ENCODE results near the gene EHD1.

The EHD1 gene

GRCh38 chr11:64909653-64910343 lies 31.4 kb upstream of the EHD1 start:
- no peak for DNase-seq

- no peak for DNase-seq
These were observed 30.3 kb upstream of the EHD1 start for GRCh38 chr11:64908766-64909165.

GRCh38 chr11:64906314-64906635 lies 27.9 kb upstream of the EHD1 start:
- no peak for DNase-seq

- DNase-seq = no peak
These were observed 27.3 kb upstream of the EHD1 start for GRCh38 chr11:64905516-64906313.

- DNase-seq = no peak
These were observed 24.9 kb upstream of the EHD1 start for GRCh38 chr11:64903291-64903833.

- no peak for DNase-seq
These were observed 23.9 kb upstream of the EHD1 start for GRCh38 chr11:64902102-64902900.

GRCh38 chr11:64900774-64901173 lies 22.4 kb upstream of the EHD1 start:
- DNase-seq = no peak

GRCh38 chr11:64900263-64900678 lies 21.9 kb upstream of the EHD1 start:
- DNase-seq = no peak

GRCh38 chr11:64898541-64898940 lies 20.1 kb upstream of the EHD1 start:
- no peak for DNase-seq

- no peak for DNase-seq
These were observed 19.6 kb upstream of the EHD1 start for GRCh38 chr11:64898076-64898445.

- DNase-seq = no peak
These were observed 19.1 kb upstream of the EHD1 start for GRCh38 chr11:64897381-64898075.

- no peak for DNase-seq
These were observed 18.1 kb upstream of the EHD1 start for GRCh38 chr11:64896448-64897022.

- no peak for DNase-seq
These were observed 16.5 kb upstream of the EHD1 start for GRCh38 chr11:64894812-64895452.

- peak; percentile 45 for DNase-seq
These were observed 15.8 kb upstream of the EHD1 start for GRCh38 chr11:64894070-64894811.

GRCh38 chr11:64893194-64894069 lies 15.0 kb upstream of the EHD1 start:
- DNase-seq = no peak

GRCh38 chr11:64892838-64893193 lies 14.4 kb upstream of the EHD1 start:
- DNase-seq = no peak

GRCh38 chr11:64892411-64892831 lies 14.0 kb upstream of the EHD1 start:
- no peak for DNase-seq

GRCh38 chr11:64891880-64892279 lies 13.5 kb upstream of the EHD1 start:
- DNase-seq = no peak

GRCh38 chr11:64891215-64891848 lies 12.9 kb upstream of the EHD1 start:
- no peak for DNase-seq

- no peak for DNase-seq
These were observed 12.1 kb upstream of the EHD1 start for GRCh38 chr11:64890522-64890939.
